GM18867 (cell line): ENCODE data around the gene YDJC.
"Not testable (repeated sequence)": the region's sequence is repeated elsewhere in the genome, so short reads cannot be mapped to it uniquely, and the experiment has no call there.

Source experiments
- ATAC-seq: cut with Tn5 transposase; IDR thresholded peaks from one replicate; pipeline ENCODE4 v1.9.1; 2021; ENCODE audit warnings: mild to moderate bottlenecking, moderate library complexity; ENCODE audit not compliant: unreplicated experiment

Gene YDJC

GRCh38 chr22:21582801-21583740 lies 46.8 kb downstream of the YDJC start:
- ATAC-seq, result no peak

DNA sequence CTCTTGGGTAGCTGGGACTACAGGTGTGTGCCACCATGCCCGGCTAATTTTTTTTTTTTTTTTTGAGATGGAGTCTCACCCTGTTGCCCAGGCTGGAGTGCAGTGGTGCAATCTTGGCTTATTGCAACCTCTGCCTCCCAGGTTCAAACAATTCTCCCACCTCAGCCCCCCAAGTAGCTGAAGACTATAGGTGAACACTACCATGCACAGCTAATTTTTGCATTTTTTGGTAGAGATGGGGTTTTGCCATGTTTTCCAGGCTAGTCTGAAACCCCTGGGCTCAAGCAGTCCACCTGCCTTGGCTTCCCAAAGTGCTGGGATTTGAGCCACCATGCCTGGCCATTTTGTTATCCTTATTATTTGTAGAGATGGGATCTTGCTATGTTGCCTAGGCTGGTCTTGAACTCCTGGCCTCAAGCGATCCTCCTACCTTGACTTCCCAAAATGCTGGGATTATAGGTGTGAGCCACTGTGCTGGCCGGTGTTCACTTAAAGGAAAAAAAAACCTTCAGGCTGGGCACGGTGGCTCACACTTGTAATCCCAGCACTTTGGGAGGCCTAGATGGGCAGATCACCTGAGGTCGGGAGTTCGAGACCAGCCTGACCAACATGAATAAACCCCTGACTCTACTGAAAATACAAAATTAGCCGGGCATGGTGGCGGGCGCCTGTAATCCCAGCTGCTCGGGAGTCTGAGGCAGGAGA lies 48.7 kb downstream of the YDJC start:
- not testable (repeated sequence) for ATAC-seq

DNA sequence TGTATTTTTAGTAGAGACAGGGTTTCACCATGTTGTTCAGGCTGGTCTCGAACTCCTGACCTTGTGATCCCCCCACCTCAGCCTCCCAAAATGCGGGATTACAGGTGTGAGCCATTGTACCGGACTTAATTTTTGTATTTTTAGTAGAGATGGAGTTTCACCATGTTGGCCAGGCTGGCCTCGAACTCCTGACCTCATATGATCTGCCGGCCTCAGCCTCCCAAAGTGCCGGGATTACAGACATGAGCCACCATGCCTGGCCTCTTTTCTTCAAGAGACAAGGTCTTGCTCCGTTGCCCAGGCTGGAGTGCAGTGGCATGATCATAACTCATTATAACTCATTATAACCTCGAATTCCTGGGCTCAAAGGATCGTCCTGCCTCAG lies 49.2 kb downstream of the YDJC start:
- not testable (repeated sequence) for ATAC-seq

DNA sequence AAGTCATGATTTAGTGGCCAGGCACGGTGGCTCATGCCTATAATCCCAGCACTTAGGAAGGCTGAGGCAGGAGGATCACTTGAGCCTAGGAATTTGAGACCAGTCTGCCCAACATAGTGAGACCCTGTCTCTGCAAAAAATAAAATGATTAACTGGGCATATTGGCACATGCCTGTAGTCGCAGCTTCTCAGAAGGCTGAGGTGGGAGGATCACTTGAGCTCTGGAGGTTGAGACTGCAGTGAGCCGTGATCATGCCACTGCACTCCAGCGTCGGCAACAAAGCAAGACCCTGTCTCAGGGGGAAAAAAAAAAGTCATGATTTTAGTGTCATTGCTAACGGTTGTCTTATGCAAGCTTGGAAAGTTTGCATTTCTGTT lies 50.4 kb downstream of the YDJC start:
- no peak for ATAC-seq
